Stimulated activated naive CD8-positive, alpha-beta T cell treated with anti-CD3 and anti-CD28 coated beads, Interleukin-15, amount 100 ng/mL, for 72 hours (primary cell): ENCODE measurements around the gene TACR1.

Source experiments
- ATAC-seq: fragments of 150-1000 bp; cut with Tn5 transposase; 2 replicates; pipeline ENCODE4 v1.10.0; 2021; ENCODE audit warnings: mild to moderate bottlenecking, moderate library complexity
- DNase-seq, 2 donors: peaks; one replicate each; pipeline ENCODE4 v3.0.0; 2021 to 2022
- H3K27ac Mint-ChIP-seq, 2 donors: one replicate each; pipeline ENCODE4 v1.8.0; 2022; ENCODE audit warnings: mild to moderate bottlenecking in 2 of 2, mixed read lengths in 2 of 2, moderate library complexity in 2 of 2
- H3K27me3 Mint-ChIP-seq: one replicate; pipeline ENCODE4 v1.8.0; 2022; ENCODE audit warnings: mixed read lengths
- H3K4me1 Mint-ChIP-seq: one replicate; pipeline ENCODE4 v1.8.0; 2022; ENCODE audit warnings: mild to moderate bottlenecking, mixed read lengths
- H3K4me3 Mint-ChIP-seq, 2 donors: one replicate each; pipeline ENCODE4 v1.8.0; 2022; ENCODE audit warnings: mild to moderate bottlenecking in 2 of 2, mixed read lengths in 2 of 2, moderate library complexity in 1 of 2
- H3K9me3 Mint-ChIP-seq, 2 donors: one replicate each; pipeline ENCODE4 v1.8.0; 2022; ENCODE audit warnings: mixed read lengths in 2 of 2

Gene TACR1

GRCh38 chr2:75210409-75210808 lies 11.1 kb upstream of the TACR1 start:
- Mint-ChIP-seq H3K4me1 (peaks cover 9% of the 10 kb centered on the region), H3K27me3 (peaks cover 28% of the 10 kb centered on the region), H3K4me3 (no peak overlapping the region), H3K9me3 (peaks cover 12 to 33% of the 10 kb centered on the region in 2 donors), H3K27ac (no peak overlapping the region)
- DNase-seq (no peak), ATAC-seq (no peak)

GRCh38 chr2:75208738-75209137 lies 9.4 kb upstream of the TACR1 start:
- Mint-ChIP-seq H3K27me3 (peaks cover 40% of the 10 kb centered on the region), H3K4me3 (no peak overlapping the region), H3K4me1 (peaks cover 9% of the 10 kb centered on the region), H3K27ac (no peak overlapping the region), H3K9me3 (peaks cover 12 to 39% of the 10 kb centered on the region in 2 donors)
- DNase-seq (no peak), ATAC-seq (no peak)

- peaks cover 6 to 32% of the 10 kb centered on the region in 2 donors for H3K9me3 Mint-ChIP-seq
- H3K4me1 Mint-ChIP-seq: peaks cover 7% of the 10 kb centered on the region
- DNase-seq (no peak), ATAC-seq (no peak)
- no peak overlapping the region for H3K27ac Mint-ChIP-seq
- H3K27me3 Mint-ChIP-seq: peaks cover 63% of the 10 kb centered on the region
- no peak overlapping the region for H3K4me3 Mint-ChIP-seq
Measured at GRCh38 chr2:75204833-75205232, 5.5 kb upstream of the TACR1 start.

GRCh38 chr2:75202359-75202758 lies 3.0 kb upstream of the TACR1 start:
- H3K27ac Mint-ChIP-seq: no peak overlapping the region
- H3K27me3 Mint-ChIP-seq: peaks cover 75% of the 10 kb centered on the region
- H3K4me3 Mint-ChIP-seq: no peak overlapping the region
- DNase-seq: no peak
- peaks cover 4 to 15% of the 10 kb centered on the region in 2 donors for H3K9me3 Mint-ChIP-seq
- no peak for ATAC-seq
- H3K4me1 Mint-ChIP-seq: peaks cover 13% of the 10 kb centered on the region

GRCh38 chr2:75200140-75201096 lies 1.1 kb upstream of the TACR1 start:
- Mint-ChIP-seq H3K27ac (no peak overlapping the region), H3K4me1 (peaks cover 13% of the 10 kb centered on the region), H3K4me3 (peak overlapping the region; percentile 85 to 87), H3K9me3 (peaks cover 0 to 6% of the 10 kb centered on the region in 2 donors), H3K27me3 (peaks cover 75% of the 10 kb centered on the region)
- peak; percentile 41 for ATAC-seq
- DNase-seq: peak; percentile 13 to 16

GRCh38 chr2:75195076-75195691 lies 4.1 kb downstream of the TACR1 start:
- peaks cover 44% of the 10 kb centered on the region for H3K27me3 Mint-ChIP-seq
- no peak overlapping the region for H3K4me3 Mint-ChIP-seq
- no peak overlapping the region for H3K27ac Mint-ChIP-seq
- no peak for DNase-seq
- no peaks in the 10 kb centered on the region for H3K9me3 Mint-ChIP-seq
- peaks cover 8% of the 10 kb centered on the region for H3K4me1 Mint-ChIP-seq
- ATAC-seq: no peak

GRCh38 chr2:75194184-75194868 lies 5.0 kb downstream of the TACR1 start:
- Mint-ChIP-seq H3K4me3 (no peak overlapping the region), H3K27ac (no peak overlapping the region), H3K27me3 (peaks cover 35% of the 10 kb centered on the region), H3K9me3 (no peaks in the 10 kb centered on the region), H3K4me1 (peaks cover under 1% of the 10 kb centered on the region)
- ATAC-seq: no peak
- no peak for DNase-seq

GRCh38 chr2:75192496-75192895 lies 6.8 kb downstream of the TACR1 start:
- no peak for DNase-seq

GRCh38 chr2:75190271-75190990 lies 8.9 kb downstream of the TACR1 start:
- Mint-ChIP-seq H3K4me1 (no peaks in the 10 kb centered on the region), H3K27me3 (no peaks in the 10 kb centered on the region), H3K9me3 (no peaks in the 10 kb centered on the region), H3K4me3 (no peak overlapping the region), H3K27ac (no peak overlapping the region)
- ATAC-seq (no peak), DNase-seq (no peak)

More at GRCh38 chr2:75192496-75192895, 6.8 kb downstream of the TACR1 start:
- Mint-ChIP-seq H3K27me3 (peaks cover 17% of the 10 kb centered on the region), H3K4me3 (no peak overlapping the region), H3K9me3 (no peaks in the 10 kb centered on the region), H3K4me1 (no peaks in the 10 kb centered on the region), H3K27ac (no peak overlapping the region)
- ATAC-seq: no peak

GRCh38 chr2:75186821-75187220 lies 12.5 kb downstream of the TACR1 start:
- DNase-seq (no peak), ATAC-seq (no peak)
- Mint-ChIP-seq H3K4me3 (no peak overlapping the region), H3K27ac (no peak overlapping the region), H3K9me3 (no peaks in the 10 kb centered on the region), H3K27me3 (no peaks in the 10 kb centered on the region), H3K4me1 (no peaks in the 10 kb centered on the region)

GRCh38 chr2:75182606-75183005 lies 16.7 kb downstream of the TACR1 start:
- no peak for ATAC-seq

GRCh38 chr2:75180476-75180875 lies 18.8 kb downstream of the TACR1 start:
- Mint-ChIP-seq H3K4me3 (no peak overlapping the region), H3K9me3 (no peaks in the 10 kb centered on the region)

More at GRCh38 chr2:75182606-75183005, 16.7 kb downstream of the TACR1 start:
- H3K4me3 Mint-ChIP-seq: no peak overlapping the region
- H3K27me3 Mint-ChIP-seq: no peaks in the 10 kb centered on the region
- H3K4me1 Mint-ChIP-seq: no peaks in the 10 kb centered on the region
- no peak for DNase-seq
- no peak overlapping the region for H3K27ac Mint-ChIP-seq
- no peaks in the 10 kb centered on the region for H3K9me3 Mint-ChIP-seq

GRCh38 chr2:75177427-75177826 lies 21.9 kb downstream of the TACR1 start:
- no peak overlapping the region for H3K27ac Mint-ChIP-seq
- ATAC-seq: no peak

More at GRCh38 chr2:75180476-75180875, 18.8 kb downstream of the TACR1 start:
- ATAC-seq (no peak), DNase-seq (no peak)
- no peaks in the 10 kb centered on the region for H3K27me3 Mint-ChIP-seq
- H3K27ac Mint-ChIP-seq: no peak overlapping the region
- no peaks in the 10 kb centered on the region for H3K4me1 Mint-ChIP-seq

GRCh38 chr2:75175456-75175855 lies 23.9 kb downstream of the TACR1 start:
- Mint-ChIP-seq H3K4me1 (no peaks in the 10 kb centered on the region), H3K9me3 (peaks cover 0 to 4% of the 10 kb centered on the region in 2 donors), H3K4me3 (no peak overlapping the region), H3K27ac (no peak overlapping the region), H3K27me3 (no peaks in the 10 kb centered on the region)
- ATAC-seq (no peak), DNase-seq (no peak)

More at GRCh38 chr2:75177427-75177826, 21.9 kb downstream of the TACR1 start:
- DNase-seq: no peak
- H3K27me3 Mint-ChIP-seq: no peaks in the 10 kb centered on the region
- H3K4me3 Mint-ChIP-seq: no peak overlapping the region
- H3K4me1 Mint-ChIP-seq: no peaks in the 10 kb centered on the region
- H3K9me3 Mint-ChIP-seq: no peaks in the 10 kb centered on the region

GRCh38 chr2:75174981-75175380 lies 24.3 kb downstream of the TACR1 start:
- H3K4me1 Mint-ChIP-seq: no peaks in the 10 kb centered on the region
- H3K9me3 Mint-ChIP-seq: peaks cover 0 to 7% of the 10 kb centered on the region in 2 donors
- H3K27me3 Mint-ChIP-seq: no peaks in the 10 kb centered on the region
- no peak overlapping the region for H3K4me3 Mint-ChIP-seq
- ATAC-seq: no peak
- no peak for DNase-seq
- no peak overlapping the region for H3K27ac Mint-ChIP-seq
